ENCODE results near the gene FGF3.

DNA sequence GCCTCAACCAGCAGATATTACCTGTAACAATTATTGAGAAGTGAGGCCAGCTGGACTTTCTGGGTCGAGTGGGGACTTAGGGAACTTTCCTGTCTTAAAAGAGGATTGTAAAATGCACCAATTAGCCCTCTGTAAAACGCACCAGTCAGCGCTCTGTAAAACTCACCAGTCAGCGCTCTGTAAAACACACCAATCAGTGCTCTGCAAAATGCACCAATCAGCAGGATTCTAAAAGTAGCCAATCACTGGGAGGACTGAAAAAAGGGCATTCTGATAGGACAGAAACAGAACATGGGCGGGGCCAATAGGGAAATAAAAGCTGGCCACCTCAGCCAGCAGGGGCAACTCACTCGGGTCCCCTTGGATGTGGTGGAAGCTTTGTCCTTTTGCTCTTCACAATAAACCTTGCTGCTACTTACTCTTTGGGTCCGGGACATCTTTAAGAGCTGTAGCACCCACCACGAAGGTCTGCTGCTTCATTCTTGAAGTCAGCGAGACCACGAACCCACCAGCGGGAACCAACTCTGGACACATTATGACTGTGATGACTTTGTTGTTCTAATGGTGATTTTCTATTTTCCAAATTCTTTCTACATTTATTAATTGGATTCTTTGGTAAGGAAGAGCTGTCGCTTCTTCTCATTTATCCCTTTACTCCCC, 40.2 kb upstream of the FGF3 start:
- TF ChIP-seq EGR1 (IDR thresholded peaks at IDR 0.05) (no peak), RAD21 (IDR thresholded peaks at IDR 0.05; ENCODE audit: low read depth) (no peak), REST (IDR thresholded peaks at IDR 0.05; ENCODE audit: low read depth) (no peak), EP300 (IDR thresholded peaks at IDR 0.05; ENCODE audit: borderline replicate concordance) (no peak), CEBPB (IDR thresholded peaks at IDR 0.05) (no peak)
